Measurements from ENCODE around the gene RGL4.

The RGL4 gene

GRCh38 chr22:23681026-23681809 is 9.6 kb upstream of the RGL4 start:
- no peak for FAIRE-seq

- FAIRE-seq = no peak
Observed at GRCh38 chr22:23682077-23682476, 8.7 kb upstream of the RGL4 start.

- FAIRE-seq = no peak
Observed at GRCh38 chr22:23682827-23683355, 7.9 kb upstream of the RGL4 start.

GRCh38 chr22:23683545-23683944 is 7.3 kb upstream of the RGL4 start:
- FAIRE-seq = no peak

- FAIRE-seq = no peak
Observed at GRCh38 chr22:23684026-23684425, 6.8 kb upstream of the RGL4 start.

GRCh38 chr22:23684561-23685031 is 6.2 kb upstream of the RGL4 start:
- no peak for FAIRE-seq

- no peak for FAIRE-seq
Observed at GRCh38 chr22:23685205-23685784, 5.5 kb upstream of the RGL4 start.

GRCh38 chr22:23686416-23687024 is 4.3 kb upstream of the RGL4 start:
- FAIRE-seq = no peak

GRCh38 chr22:23688121-23688520 is 2.7 kb upstream of the RGL4 start:
- no peak for FAIRE-seq

GRCh38 chr22:23688571-23688970 is 2.2 kb upstream of the RGL4 start:
- no peak for FAIRE-seq

GRCh38 chr22:23689414-23689813 is 1.4 kb upstream of the RGL4 start:
- no peak for FAIRE-seq

GRCh38 chr22:23691748-23692423 is 1.1 kb downstream of the RGL4 start:
- no peak for FAIRE-seq

- FAIRE-seq = no peak
Observed at GRCh38 chr22:23692598-23693291, 1.9 kb downstream of the RGL4 start.

GRCh38 chr22:23693979-23694680 is 3.3 kb downstream of the RGL4 start:
- no peak for FAIRE-seq

GRCh38 chr22:23695141-23695540 is 4.3 kb downstream of the RGL4 start:
- no peak for FAIRE-seq

- FAIRE-seq = no peak
Observed at GRCh38 chr22:23695571-23696325, 4.9 kb downstream of the RGL4 start.

- FAIRE-seq = no peak
Observed at GRCh38 chr22:23696326-23696851, 5.6 kb downstream of the RGL4 start.

GRCh38 chr22:23697031-23697970 is 6.5 kb downstream of the RGL4 start:
- FAIRE-seq = no peak

GRCh38 chr22:23698094-23698493 is 7.3 kb downstream of the RGL4 start:
- FAIRE-seq = no peak
